Keratinocyte (primary cell): ENCODE results near the gene MAT1A.
"Not testable (repeated sequence)": the region's sequence is repeated elsewhere in the genome, so short reads cannot be mapped to it uniquely, and the experiment has no call there.

Source experiments
- EZH2 ChIP-seq: IDR thresholded peaks from one replicate; pipeline ENCODE4 v1.6.1; 2012; ENCODE audit warnings: inconsistent platforms, mild to moderate bottlenecking, low read length, moderate library complexity
- TF ChIP-seq, protein P1 (sequence below), 3 experiments: IDR thresholded peaks in 1 of 3; conservative IDR thresholded peaks in 1 of 3; optimal IDR thresholded peaks in 1 of 3; 2 replicates in 2 of 3; 3 replicates in 1 of 3; pipeline versions ENCODE3 to v1.5.1; 2011; ENCODE audit warnings: low read length in 3 of 3, mild to moderate bottlenecking in 3 of 3, moderate library complexity in 2 of 3, control low read depth in 1 of 3, inconsistent platforms in 1 of 3; ENCODE audit not compliant: insufficient read depth in 2 of 3; ENCODE audit errors: extremely low read depth in 1 of 3

DNA sequence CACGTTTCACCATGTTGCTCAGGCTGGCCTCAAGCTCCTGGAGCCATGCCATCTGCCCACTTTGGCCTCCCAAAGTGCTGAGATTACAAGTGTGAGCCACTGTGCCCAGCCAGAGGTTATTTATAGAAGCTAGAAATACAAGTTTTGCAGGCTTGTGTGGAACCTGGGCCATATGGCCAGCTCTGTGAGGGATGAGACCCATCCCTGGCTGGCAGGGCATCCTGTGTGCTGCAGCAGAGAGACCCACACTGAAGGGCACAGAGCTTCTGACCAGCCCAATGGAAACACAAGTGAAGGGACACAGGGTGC lies 35.5 kb downstream of the MAT1A start:
- TF ChIP-seq EZH2, result not testable (repeated sequence)
- TF ChIP-seq, protein P1, sequence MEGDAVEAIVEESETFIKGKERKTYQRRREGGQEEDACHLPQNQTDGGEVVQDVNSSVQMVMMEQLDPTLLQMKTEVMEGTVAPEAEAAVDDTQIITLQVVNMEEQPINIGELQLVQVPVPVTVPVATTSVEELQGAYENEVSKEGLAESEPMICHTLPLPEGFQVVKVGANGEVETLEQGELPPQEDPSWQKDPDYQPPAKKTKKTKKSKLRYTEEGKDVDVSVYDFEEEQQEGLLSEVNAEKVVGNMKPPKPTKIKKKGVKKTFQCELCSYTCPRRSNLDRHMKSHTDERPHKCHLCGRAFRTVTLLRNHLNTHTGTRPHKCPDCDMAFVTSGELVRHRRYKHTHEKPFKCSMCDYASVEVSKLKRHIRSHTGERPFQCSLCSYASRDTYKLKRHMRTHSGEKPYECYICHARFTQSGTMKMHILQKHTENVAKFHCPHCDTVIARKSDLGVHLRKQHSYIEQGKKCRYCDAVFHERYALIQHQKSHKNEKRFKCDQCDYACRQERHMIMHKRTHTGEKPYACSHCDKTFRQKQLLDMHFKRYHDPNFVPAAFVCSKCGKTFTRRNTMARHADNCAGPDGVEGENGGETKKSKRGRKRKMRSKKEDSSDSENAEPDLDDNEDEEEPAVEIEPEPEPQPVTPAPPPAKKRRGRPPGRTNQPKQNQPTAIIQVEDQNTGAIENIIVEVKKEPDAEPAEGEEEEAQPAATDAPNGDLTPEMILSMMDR (optimal IDR thresholded peaks at IDR 0.05 in 1 of 3, IDR thresholded peaks at IDR 0.05 in 1 of 3, conservative IDR thresholded peaks at IDR 0.05 in 1 of 3; ENCODE audit: extremely low read depth in 1 of 3, insufficient read depth in 2 of 3, low read length in 3 of 3), result not testable (repeated sequence)
